DOHH2 (cell line): ENCODE results near the gene RAD51B.

Experiments used
- H3F3A ChIP-seq: fragments of 200-600 bp; sonication (generic), shearing (Covaris generic); 2 replicates; pipeline ENCODE4 v1.6.0; 2016; ENCODE audit warnings: antibody characterized with exemption, mild to moderate bottlenecking; ENCODE audit not compliant: control insufficient read depth, insufficient read depth
- H3K27ac ChIP-seq: fragments of 200-600 bp; sonication (generic); 2 replicates; pipeline ENCODE4 v1.5.1; 2014; ENCODE audit warnings: low read depth, mild to moderate bottlenecking, low read length, moderate library complexity
- H3K27me3 ChIP-seq: fragments of 200-600 bp; sonication (generic); 2 replicates; pipeline ENCODE4 v1.6.1; 2014; ENCODE audit warnings: mild to moderate bottlenecking, low read length, mixed read lengths; ENCODE audit not compliant: control insufficient read depth
- H3K36me3 ChIP-seq: fragments of 200-600 bp; sonication (generic); 2 replicates; pipeline ENCODE4 v1.6.1; 2014; ENCODE audit warnings: mild to moderate bottlenecking, low read length, moderate library complexity, mixed read lengths; ENCODE audit not compliant: control insufficient read depth
- H3K4me1 ChIP-seq: fragments of 200-600 bp; sonication (generic); 2 replicates; pipeline ENCODE4 v1.6.1; 2014; ENCODE audit warnings: mild to moderate bottlenecking, low read length, mixed read lengths; ENCODE audit not compliant: control insufficient read depth
- H3K4me2 ChIP-seq: fragments of 200-600 bp; sonication (generic); 2 replicates; pipeline ENCODE4 v1.6.0; 2014; ENCODE audit warnings: mild to moderate bottlenecking, low read length, moderate library complexity
- H3K4me3 ChIP-seq: fragments of 200-600 bp; sonication (generic); 2 replicates; pipeline ENCODE4 v1.5.1; 2014; ENCODE audit warnings: mild to moderate bottlenecking, low read length, mixed read lengths
- H3K79me2 ChIP-seq: fragments of 200-600 bp; sonication (generic); 2 replicates; pipeline ENCODE4 v1.6.1; 2014; ENCODE audit warnings: mild to moderate bottlenecking, low read length, mixed read lengths; ENCODE audit not compliant: control insufficient read depth
- H3K9me2 ChIP-seq: fragments of 200-600 bp; sonication (generic); replicated peaks from 2 replicates; pipeline ENCODE4 v1.6.1; 2014; ENCODE audit warnings: mild to moderate bottlenecking, low read length, mixed read lengths; ENCODE audit not compliant: control insufficient read depth
- H3K9me3 ChIP-seq: fragments of 200-600 bp; sonication (generic); 2 replicates; pipeline ENCODE4 v1.6.1; 2014; ENCODE audit warnings: antibody characterized with exemption, low read length, mixed read lengths; ENCODE audit not compliant: control insufficient read depth, insufficient read depth
- H4K20me1 ChIP-seq: fragments of 200-600 bp; sonication (generic); 2 replicates; pipeline ENCODE4 v1.6.0; 2014; ENCODE audit warnings: low read depth, mild to moderate bottlenecking, antibody characterized with exemption, low read length, moderate library complexity; ENCODE audit not compliant: control insufficient read depth, insufficient read depth
- CTCF ChIP-seq: fragments of 200-600 bp; sonication (generic); IDR thresholded peaks from one replicate; pipeline ENCODE4 v1.5.1; 2014; ENCODE audit warnings: antibody characterized with exemption, mild to moderate bottlenecking, low read depth, low read length; ENCODE audit not compliant: poor library complexity, severe bottlenecking
- EZH2phosphoT487 ChIP-seq: fragments of 200-600 bp; sonication (generic); IDR thresholded peaks from 2 replicates; pipeline ENCODE4 v1.6.1; 2017; ENCODE audit warnings: borderline replicate concordance, mild to moderate bottlenecking, antibody characterized with exemption, low read length, moderate library complexity, mixed read lengths

Gene RAD51B

DNA sequence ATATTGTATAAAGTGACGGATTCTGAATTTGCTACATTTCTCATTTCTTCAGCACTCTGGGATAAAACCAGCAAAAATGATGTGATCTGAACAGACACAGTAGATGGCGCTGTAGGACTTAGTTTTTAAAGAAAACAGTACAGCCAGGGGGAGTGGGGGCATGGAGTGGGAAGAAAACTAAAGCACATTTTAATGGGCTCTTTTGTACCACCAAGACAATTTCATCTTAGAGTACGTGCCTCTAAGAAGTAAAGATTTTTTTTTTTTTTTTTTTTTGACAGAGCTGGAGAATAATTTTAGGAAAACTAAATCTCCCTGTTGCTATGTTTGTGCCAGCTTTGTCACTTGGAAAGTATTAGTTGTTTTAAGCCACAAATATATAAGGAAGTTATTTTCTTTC is 124.4 kb downstream of the RAD51B start:
- no peaks in the 10 kb centered on the region for H3K36me3 ChIP-seq
- no peak for TF ChIP-seq EZH2phosphoT487
- peak; percentile 77 for TF ChIP-seq CTCF
- H3K4me2 ChIP-seq, result no peak overlapping the region
- no peak overlapping the region for H3K4me3 ChIP-seq
- H3K27me3 ChIP-seq, result no peaks in the 10 kb centered on the region
- peaks cover 7% of the 10 kb centered on the region; the same call in 1 of the 2 replicates for H3K79me2 ChIP-seq
- H3F3A ChIP-seq, result peaks cover 9% of the 10 kb centered on the region; the same call in 1 of the 2 replicates
- peaks cover 15% of the 10 kb centered on the region for H3K4me1 ChIP-seq
- H3K27ac ChIP-seq, result no peak overlapping the region
- H4K20me1 ChIP-seq, result no peaks in the 10 kb centered on the region
- no peaks in the 10 kb centered on the region for H3K9me3 ChIP-seq
- H3K9me2 ChIP-seq, result no peaks in the 10 kb centered on the region

DNA sequence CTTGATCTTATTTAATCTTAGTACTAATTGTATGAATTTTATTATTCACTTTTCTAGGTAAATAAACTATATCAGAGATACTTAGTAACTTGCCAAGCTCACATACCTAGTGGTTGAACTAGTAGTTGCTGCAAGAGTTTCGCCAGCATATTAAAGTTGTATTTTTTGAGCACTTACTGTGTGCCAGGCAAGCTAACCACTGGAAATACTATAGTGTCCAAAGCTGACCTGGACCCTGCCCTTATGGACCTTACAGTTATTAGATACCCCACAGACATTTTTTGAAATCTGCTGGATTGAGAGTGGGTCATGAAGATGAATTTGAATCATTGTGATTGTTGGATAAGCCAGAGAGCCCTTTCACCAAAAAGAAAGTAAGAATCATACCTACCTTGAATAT is 125.0 kb downstream of the RAD51B start:
- Histone ChIP-seq H3K4me2 (no peak overlapping the region), H3K9me2 (no peaks in the 10 kb centered on the region), H3K9me3 (no peaks in the 10 kb centered on the region), H3F3A (peaks cover 9% of the 10 kb centered on the region; the same call in 1 of the 2 replicates), H3K27ac (no peak overlapping the region), H3K4me3 (no peak overlapping the region), H3K4me1 (peaks cover 9% of the 10 kb centered on the region), H3K36me3 (no peaks in the 10 kb centered on the region), H4K20me1 (no peaks in the 10 kb centered on the region), H3K79me2 (peaks cover 7% of the 10 kb centered on the region; the same call in 1 of the 2 replicates), H3K27me3 (no peaks in the 10 kb centered on the region)
- TF ChIP-seq CTCF, result no peak
- TF ChIP-seq EZH2phosphoT487, result no peak

DNA sequence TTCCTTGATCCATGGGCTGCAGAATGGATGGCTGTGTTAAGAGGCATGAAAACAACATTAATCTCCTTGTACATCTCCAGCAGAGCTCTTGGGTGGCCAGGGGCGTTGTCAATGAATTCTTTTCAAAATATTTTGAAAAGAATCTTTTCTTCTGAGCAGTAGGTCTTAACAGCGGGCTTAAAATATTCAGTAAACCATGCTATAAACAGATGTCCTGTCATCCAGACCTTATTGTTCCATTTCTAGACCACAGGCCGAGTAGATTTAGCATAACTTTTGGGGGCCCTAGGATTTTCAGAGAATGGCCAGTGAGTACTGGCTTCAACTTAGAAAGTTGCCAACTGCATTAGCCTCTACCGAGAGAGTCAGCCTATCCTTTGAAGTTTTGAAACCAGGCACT is 130.2 kb downstream of the RAD51B start:
- Histone ChIP-seq H3K36me3 (0 out of 2 replicates have a peak, but pooled peaks cover 3% of the 10 kb centered on the region), H3K27ac (no peak overlapping the region), H3K9me3 (no peaks in the 10 kb centered on the region), H3K4me3 (no peak overlapping the region), H3K9me2 (no peaks in the 10 kb centered on the region), H3K79me2 (peaks cover 3% of the 10 kb centered on the region; the same call in 1 of the 2 replicates), H3K27me3 (no peaks in the 10 kb centered on the region), H3K4me1 (no peaks in the 10 kb centered on the region), H4K20me1 (no peaks in the 10 kb centered on the region), H3K4me2 (no peak overlapping the region), H3F3A (no peaks in the 10 kb centered on the region)
- no peak for TF ChIP-seq CTCF
- no peak for TF ChIP-seq EZH2phosphoT487

DNA sequence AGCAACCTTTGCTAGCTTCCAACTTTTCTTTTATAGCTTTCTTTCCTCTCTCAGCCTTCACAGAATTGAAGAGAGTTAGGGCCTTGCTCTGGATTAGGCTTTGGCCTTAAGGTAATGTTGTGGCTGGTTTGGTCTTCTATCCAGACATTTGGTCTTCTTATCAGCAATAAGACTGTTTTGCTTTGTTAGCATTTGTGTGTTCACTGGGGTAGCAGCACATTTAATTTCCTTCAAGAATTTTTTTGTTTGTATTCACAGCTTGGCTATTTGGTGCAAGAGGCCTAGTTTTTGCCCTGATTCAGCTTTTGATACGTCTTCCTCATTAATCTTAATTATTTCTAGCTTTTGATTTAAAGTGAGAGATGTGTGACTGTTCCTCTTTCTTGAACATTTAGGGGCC is 130.8 kb downstream of the RAD51B start:
- no peak overlapping the region for H3K27ac ChIP-seq
- no peaks in the 10 kb centered on the region for H3K27me3 ChIP-seq
- no peak overlapping the region for H3K4me2 ChIP-seq
- no peaks in the 10 kb centered on the region for H3K9me3 ChIP-seq
- no peaks in the 10 kb centered on the region for H3K4me1 ChIP-seq
- peaks cover 3% of the 10 kb centered on the region; the same call in 1 of the 2 replicates for H3K79me2 ChIP-seq
- 0 out of 2 replicates have a peak, but pooled peaks cover 3% of the 10 kb centered on the region for H3K36me3 ChIP-seq
- H3F3A ChIP-seq, result no peaks in the 10 kb centered on the region
- no peak for TF ChIP-seq CTCF
- TF ChIP-seq EZH2phosphoT487, result no peak
- H3K9me2 ChIP-seq, result no peaks in the 10 kb centered on the region
- H4K20me1 ChIP-seq, result no peaks in the 10 kb centered on the region
- no peak overlapping the region for H3K4me3 ChIP-seq
